AG10803 (cell line): ENCODE data around the gene SH3RF1.
A peak's percentile ranks its signal among the peaks of the same experiment; 100 is the strongest.
"Not testable (repeated sequence)": the region's sequence is repeated elsewhere in the genome, so short reads cannot be mapped to it uniquely, and the experiment has no call there.

ENCODE experiments used
- DNase-seq: peaks from one replicate; pipeline ENCODE4 v3.0.0; 2010; ENCODE audit warnings: low read depth
- H3K4me3 ChIP-seq: 2 replicates; pipeline ENCODE4 v1.5.1; 2011; ENCODE audit warnings: mild to moderate bottlenecking, low read length, control low read depth
- CTCF ChIP-seq: conservative IDR thresholded peaks from 2 replicates; pipeline ENCODE4 v1.5.1; 2011; ENCODE audit warnings: mild to moderate bottlenecking, low read length, control low read depth, inconsistent platforms

Gene SH3RF1

GRCh38 chr4:169202145-169202699 is 68.5 kb downstream of the SH3RF1 start:
- no peak for DNase-seq
- H3K4me3 ChIP-seq: no peak overlapping the region
- TF ChIP-seq CTCF: no peak

DNA sequence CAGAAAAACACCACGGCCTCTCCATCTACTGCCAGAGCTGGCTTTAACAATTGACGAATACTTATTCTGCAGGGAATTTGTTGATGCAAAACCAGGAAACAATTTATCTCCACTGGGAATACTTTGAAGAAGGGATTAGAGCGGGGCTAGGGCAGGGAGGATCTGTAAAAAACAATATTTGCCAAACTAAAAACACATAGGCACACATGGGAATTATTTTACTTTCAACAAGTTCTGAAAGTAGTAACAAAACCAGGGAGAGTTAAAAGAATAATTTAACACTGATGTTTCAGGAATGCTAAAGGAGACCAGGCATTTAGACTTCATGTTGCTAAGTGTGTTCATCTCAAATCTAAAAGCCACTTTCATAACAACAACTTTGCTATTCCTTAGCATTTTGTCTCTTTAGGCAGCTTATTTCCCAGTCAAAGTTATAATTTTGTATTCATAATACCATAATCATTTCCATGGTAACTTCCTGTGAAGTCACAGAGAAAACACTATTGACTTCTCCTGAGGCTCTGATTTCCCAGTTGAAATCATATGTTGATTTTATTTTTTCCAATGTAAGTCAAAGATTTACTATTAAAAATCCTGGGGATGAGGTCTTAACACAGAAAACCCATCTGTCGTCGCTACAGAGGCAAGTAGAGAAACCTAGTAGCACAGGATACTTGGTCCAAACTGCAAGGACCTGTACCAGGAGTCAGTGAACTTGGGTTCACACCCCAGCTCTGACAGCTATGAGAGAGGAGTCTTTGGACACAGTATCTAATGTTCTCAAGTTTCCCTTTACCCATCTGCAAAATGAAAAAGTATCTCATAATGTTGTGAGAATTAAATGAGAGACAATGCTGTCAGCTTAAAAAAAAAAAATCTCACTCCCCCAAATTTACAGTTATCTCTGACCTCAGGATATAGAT is 69.3 kb downstream of the SH3RF1 start:
- peak; percentile 61 for DNase-seq
- TF ChIP-seq CTCF: no peak

DNA sequence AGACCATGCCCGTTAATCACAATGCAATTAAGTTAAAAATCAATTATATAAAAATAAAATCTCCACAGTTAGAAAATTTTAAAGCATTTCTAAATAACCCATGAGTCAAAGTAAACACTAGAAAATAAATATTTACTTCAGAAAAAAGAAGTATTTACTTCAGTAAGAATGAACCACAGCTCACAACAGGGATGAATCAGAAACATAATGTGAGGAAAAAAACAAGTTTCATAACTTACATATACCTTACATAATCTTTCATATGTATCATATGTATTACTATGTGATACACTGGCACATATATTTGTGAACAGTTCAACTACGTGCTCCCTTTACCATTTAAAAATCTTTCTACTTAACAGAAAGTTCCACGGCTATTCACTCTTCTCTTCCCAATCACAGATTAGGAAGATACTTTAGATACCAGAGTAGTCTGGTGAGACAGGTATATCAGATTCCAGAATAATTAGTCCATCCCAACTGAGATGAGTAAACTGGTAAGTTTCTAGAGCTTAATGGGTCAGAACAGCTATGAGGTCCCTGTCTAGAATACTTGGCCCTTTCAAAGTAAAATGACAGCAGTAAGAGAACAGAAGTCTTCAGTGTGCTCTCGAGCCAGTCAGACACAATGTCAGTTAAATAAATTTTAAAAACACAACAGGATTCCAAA is 70.3 kb downstream of the SH3RF1 start:
- H3K4me3 ChIP-seq: no peak overlapping the region
- DNase-seq: no peak
- TF ChIP-seq CTCF: no peak

More for the DNA sequence above, 69.3 kb downstream of the SH3RF1 start:
- peak overlapping the region; percentile 1; the same call in 1 of the 2 replicates for H3K4me3 ChIP-seq

DNA sequence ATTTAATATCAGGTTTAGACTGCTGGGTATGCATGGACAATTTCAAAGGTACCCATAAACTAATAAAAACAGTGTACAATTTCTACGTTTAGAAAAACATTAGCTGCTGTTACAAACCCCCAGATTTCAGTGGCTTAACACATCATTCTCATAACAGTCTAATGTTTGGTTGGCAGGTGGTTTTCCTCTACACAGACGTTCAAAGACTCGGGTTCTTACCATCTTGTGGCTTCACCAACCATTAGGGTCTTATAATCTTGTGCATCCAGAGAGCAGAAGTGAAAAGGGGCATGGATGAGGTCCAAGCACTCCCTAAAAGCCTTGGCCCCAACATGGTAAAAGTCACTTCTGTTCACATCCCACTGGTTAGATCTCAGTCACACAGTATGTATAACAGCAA is 71.6 kb downstream of the SH3RF1 start:
- DNase-seq: no peak
- H3K4me3 ChIP-seq: no peak overlapping the region
- TF ChIP-seq CTCF: no peak

GRCh38 chr4:169198167-169198566 is 72.6 kb downstream of the SH3RF1 start:
- H3K4me3 ChIP-seq: no peak overlapping the region
- TF ChIP-seq CTCF: no peak
- DNase-seq: no peak

- not testable (repeated sequence) for DNase-seq, H3K4me3 ChIP-seq
Measured at GRCh38 chr4:169197206-169197605, 73.5 kb downstream of the SH3RF1 start.

- DNase-seq: no peak
- no peak overlapping the region for H3K4me3 ChIP-seq
- no peak for TF ChIP-seq CTCF
Measured at GRCh38 chr4:169195032-169195431, 75.7 kb downstream of the SH3RF1 start.

GRCh38 chr4:169189968-169190367 is 80.8 kb downstream of the SH3RF1 start:
- DNase-seq, H3K4me3 ChIP-seq: not testable (repeated sequence)
